GM18517 (cell line): ENCODE results near the gene PHKA2.

Experiments used
- ATAC-seq: cut with Tn5 transposase; IDR thresholded peaks from one replicate; pipeline ENCODE4 v1.9.1; 2021; ENCODE audit warnings: mild to moderate bottlenecking, moderate library complexity; ENCODE audit not compliant: unreplicated experiment

The PHKA2 gene

DNA sequence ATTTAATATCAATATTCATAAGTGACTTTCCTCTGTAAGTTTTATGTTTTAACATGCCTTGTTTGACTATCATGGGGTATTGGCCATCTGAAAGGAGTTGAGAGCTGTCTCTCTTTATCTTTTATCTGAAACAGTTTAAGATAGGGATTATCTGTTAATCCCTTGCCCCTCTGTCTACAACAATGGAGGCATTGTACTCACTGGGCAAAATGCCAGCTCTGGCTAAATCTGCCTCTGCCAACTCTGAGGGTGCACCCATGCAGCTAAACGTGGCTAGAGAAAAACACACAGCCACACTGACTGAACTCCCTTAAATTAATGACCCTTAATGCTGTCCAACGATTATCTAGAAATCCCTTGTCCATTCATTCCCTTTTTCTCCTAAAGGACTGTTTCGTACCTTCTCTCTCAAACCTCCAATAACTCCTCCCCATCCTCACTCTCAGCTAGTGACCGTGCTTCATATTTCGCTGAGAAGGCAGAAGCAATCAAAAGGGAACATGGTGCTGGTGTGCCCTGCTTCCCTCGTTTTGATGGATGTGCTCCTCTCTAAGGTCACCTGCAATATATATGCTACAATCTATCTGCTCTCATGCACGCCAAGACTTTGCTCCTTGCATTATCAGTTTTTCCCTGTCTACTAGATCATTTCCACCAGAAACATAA, 10.3 kb downstream of the PHKA2 start:
- no peak for ATAC-seq

DNA sequence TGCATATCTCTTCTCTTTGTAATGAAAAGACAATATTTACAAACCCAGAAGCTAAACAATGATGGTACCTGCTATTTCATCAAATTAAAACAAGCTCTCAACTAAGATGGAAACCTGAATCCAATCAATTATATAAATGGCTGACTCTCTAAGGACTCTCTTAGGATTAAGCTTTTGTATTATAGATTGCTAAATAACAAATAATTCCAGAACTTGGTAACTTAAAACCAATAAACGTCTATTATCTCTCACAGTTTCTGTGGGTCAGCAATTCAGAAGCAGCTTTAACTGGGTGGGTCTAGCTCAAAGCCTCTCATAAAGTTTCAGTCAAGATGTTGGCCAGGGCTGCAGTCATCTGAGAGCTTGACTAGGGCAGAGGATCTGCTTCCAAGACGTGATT, 12.4 kb downstream of the PHKA2 start:
- no peak for ATAC-seq

DNA sequence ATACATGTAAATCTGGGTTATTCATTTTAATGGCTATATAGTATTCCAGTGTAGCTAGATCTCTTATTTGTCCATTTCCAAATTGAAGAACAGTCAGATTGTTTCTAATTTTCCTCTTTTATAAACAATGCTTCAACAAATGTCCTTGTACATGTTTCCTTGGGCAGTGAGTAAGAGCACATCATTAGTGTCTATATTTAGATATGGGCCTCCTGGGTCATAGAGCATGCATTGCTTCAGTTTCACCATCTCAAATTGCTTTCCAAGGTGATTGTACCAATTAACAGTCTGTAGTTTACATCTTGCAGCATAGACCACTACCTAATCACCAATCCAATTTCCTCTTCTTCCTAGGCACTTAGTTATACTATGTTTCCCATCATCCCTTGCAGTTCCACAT, 13.4 kb downstream of the PHKA2 start:
- ATAC-seq, result no peak

DNA sequence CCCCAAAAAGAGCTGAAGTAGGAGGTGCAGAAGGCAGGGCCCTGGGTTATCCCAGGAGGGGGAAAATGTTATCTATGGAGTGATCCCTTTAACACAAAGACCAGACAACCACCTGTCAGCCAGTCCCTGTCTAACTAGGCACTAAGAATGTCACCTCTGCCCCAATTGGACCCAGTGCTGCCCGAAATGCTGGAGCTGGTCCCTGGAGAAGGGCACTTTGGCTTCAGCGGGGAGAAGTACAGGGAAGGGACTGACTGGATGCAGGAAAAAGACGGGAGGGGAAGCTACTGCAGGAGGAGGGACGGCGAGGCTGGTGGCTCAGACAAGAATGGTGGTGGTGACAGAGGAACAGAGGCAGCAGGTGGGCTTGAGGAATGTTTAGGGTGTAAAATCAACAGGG, 17.3 kb downstream of the PHKA2 start:
- no peak for ATAC-seq

DNA sequence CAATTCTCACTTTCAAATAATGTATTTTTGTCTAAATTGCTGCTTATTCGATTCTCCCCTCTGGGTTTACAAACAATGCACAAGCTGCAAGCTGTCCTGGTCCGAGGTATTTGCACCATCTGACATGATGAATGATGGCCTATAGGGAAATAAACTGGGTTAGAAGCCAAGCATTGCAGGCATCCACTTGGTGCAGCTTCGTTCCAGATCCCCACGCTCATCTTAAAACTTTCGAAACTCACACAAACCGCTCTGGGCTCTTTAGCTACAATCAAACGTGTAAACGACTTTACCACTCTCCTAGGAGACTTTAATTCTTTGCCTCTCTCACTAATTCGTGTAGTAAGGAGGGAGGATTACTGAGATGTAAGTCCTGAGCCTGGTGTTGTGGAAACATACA, 19.0 kb downstream of the PHKA2 start:
- ATAC-seq, result no peak

DNA sequence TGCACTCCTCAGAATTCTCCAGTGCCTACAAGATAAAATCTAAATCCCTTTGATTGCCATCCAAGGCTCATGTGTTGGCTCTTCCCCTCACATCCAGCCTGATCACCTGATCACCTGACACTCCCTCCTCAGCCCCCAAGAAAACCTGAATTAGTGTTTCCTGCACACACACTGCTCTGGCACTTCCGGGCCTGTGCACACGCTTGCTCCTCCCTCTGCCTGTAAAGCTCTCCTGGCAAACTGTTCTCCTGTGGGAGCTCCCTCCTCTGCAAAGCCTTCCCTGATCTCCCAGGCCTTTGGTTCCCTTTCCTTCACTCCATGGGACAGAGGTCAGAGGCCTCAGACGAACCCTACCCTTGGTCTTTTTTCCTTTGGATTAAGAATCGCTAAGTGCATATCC, 19.9 kb downstream of the PHKA2 start:
- ATAC-seq, result no peak

DNA sequence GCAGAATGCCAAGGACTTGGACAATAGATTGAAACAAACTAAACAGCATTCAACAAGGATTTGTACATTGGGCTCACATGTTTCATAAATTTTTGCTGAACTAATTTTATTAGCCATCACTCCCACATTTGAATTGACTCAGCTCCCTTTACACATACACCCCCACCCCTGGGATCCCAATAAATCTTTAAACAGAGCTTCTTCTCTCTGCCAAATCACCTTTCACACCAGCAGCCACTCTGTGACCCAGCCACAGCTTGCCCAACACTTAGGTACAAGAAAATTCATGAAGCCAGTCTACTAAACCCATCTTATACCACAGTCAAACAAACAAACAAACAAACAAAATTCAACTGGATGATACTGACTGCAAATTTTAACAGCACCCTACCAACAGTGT, 21.6 kb downstream of the PHKA2 start:
- ATAC-seq, result no peak

DNA sequence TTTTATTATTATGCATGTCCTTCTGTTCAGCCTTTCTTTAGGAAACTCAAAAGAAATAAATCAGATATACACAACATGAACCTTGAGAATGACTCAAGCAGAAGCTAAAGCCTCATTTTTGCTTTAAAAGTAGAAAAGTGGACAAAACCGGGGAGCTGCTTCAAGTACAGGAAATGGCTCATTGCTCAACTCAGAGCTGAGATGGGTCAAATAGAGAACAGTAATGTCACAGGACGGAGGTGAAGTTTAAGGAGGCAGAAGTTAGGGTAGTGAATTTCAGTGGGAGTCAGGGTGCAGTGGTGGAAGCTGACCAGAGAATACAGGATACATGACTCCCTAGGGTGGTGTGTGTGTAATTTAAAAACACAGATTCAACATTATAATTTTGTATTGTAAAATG, 22.2 kb downstream of the PHKA2 start:
- no peak for ATAC-seq

DNA sequence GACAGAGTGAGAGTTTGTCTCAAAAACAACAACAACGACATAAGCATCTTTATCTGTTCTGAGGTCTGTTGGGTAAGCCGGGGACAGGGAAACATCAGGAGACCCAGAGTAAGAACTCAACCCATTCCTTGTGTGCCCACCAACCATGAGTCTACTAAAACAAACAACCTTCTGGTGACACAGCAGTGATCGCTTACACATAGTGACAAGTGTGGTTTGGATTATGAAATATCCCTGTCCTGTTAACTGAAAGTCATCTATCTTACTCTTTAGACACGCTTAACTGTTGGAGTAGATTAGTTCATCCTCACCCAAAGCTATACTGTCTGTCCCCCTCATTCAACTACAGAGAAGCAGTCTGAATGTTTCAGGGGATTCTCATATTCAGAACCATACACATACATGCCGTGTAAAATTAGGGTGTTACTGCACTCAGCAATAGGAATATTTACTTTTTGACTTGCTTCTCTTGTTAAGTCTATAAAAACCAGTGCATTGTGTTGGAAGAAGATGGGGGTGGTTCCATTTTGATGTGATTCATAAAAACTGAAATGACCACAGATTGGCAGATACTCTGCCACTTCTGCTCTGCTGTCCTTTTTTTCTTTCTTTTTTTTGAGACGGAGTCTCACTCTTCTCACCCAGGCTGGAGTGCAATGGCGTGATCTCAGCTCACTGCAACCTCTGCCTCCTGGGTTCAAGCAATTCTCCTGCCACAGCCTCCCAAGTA, 27.4 kb downstream of the PHKA2 start:
- ATAC-seq, result no peak

DNA sequence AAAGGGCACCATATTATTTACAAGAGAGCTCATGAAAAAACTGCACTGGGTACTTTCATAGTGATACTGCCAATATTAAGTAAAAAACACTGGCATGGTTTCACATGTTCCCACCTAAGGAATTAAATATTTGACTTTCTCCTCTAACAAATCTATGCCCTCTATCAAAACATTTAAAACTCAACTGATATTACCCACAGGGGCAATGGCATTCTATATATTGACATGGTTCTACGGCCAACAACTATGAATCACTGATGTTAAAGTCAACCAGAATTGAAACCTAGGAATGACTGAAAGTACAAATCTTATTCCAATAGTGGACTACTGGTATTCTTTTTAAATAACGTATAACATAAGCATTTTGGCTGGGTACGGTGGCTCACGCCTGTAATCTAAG, 28.2 kb downstream of the PHKA2 start:
- ATAC-seq, result no peak

DNA sequence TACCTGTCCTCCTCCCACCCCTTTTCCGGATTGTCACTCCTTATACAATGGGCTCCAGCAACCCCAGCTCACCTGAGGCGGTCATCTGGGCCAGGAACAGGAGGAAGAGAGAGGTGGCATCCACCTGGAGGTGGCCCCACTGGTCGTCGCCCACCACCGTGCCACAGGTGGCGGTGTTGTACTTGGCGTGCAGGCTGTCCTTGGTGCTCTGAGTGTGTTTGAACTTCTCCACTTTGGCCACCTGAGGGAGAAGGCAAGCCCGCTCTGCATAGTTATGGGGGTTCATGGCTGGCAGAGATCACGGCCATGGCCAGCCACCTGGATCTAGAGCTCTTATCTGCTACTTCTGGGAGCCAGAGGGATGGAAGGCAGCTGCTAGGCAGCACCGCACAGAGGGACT, 32.9 kb downstream of the PHKA2 start:
- no peak for ATAC-seq

DNA sequence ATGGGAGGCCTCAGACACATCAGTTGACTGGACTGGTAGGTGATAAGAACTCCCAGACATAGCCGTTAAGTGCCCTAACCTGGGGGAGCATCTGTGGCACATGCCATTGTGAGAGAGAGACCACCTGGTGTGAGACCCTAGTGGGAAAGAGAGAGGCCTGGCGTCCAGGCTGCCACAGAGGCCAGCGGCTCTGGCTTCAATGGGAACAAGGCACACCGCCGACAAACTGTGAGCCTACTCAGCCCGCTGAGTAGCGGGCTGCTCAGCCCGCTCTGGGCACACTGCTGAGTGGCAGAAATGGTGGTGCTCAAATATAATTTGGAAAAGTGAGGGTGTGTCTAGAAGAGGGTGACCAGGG, 34.0 kb downstream of the PHKA2 start:
- no peak for ATAC-seq

DNA sequence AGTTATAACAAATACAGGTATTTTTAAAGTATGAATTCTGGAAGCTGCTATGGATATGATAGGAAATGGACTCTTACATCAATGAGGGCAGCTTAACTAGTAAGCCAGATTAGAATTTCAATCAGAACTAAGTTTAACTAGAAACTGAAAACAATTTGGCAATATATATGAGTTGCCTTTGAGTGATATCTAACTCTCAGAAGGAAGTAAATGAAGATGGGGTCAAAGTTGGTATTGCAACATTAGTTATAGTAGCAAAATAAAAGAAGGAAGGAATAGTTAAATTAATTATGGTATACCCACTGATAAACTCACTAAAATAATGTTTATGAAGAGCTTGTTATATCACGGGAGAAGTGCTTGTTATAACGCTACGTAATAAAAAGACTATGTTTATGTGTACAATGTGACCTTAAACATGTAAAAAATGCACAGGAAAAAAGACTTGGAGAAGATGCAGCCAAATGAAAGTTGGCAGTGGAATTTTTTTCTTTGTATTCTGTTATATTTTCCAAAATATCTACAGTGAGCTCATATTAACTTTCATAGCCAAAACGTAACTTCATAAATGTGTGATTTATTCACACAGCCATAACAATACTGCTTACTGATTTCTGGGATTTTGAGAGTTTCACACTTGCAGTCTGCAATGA, 34.5 kb downstream of the PHKA2 start:
- no peak for ATAC-seq

DNA sequence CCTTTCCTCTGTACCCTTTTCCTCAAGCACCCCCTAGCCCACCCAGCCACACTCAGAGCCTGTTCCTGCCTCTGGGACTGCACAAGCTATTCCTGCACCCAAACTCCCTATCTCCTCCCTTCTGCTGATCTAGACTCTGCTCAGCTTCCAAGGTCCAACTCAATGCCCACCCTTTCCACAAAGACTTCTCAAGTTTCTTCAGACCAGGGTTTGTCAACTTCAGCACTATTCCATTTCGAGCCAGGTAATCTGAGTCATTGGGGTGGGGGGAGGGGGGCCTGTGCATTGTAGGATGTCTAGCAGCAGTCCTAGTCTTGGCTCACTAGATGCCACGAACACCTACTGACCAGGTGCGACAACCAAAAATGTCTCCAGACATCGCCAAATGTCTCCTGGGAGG, 37.3 kb downstream of the PHKA2 start:
- no peak for ATAC-seq

DNA sequence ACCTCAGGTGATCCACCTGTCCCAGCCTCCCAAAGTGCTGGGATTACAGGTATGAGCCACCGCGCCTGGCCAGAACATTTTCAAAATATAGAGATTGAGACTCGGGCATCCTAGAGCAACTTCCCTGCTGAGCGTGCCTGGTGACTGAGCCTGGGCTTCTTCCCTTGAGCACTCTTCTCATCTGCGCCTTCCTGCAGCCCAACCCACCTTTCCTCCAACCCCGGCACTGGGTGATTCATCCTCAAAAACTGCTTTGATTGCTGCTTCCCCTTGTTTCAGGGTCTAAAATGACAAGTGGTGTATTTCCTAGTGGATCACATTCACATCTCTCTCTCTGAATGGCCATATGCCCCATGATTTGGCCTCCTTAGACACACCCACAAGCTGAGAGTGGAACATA, 37.8 kb downstream of the PHKA2 start:
- no peak for ATAC-seq

DNA sequence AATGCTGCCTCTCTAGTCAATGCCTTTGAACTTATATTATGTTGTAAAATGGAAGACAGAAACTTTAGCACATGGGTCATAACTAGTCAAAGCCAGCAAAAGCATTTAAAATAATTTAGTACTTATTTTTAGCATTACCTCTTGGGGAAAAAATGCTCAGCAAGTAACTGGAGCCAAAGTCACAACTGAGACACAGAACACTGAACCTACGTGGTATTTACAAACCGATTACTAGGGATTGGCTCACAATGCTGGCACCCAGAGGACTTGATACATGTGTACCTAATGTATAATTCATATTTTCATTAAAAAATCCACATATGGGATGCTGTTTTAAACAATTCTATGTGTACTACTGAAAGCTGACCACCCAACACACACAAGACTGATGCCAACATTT, 38.4 kb downstream of the PHKA2 start:
- no peak for ATAC-seq

DNA sequence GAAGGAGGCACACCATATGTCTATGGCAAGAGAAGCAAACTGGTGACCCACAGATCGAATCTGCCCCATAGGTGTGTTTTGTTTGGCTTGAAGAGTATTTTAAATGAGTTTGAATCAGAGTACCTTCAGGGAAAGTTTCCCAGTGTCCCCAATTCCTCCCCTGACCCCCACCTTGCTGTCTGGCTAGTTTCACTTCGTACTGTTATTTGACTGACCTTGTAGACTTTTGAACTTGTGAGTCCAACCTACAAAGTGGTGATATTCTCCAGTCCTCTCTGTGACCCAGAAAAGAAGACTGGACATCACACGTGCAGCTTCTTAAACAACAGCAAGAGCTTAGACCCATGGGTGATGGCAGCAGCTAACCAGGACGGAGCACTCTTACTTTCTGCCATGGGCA, 39.4 kb downstream of the PHKA2 start:
- ATAC-seq, result no peak

DNA sequence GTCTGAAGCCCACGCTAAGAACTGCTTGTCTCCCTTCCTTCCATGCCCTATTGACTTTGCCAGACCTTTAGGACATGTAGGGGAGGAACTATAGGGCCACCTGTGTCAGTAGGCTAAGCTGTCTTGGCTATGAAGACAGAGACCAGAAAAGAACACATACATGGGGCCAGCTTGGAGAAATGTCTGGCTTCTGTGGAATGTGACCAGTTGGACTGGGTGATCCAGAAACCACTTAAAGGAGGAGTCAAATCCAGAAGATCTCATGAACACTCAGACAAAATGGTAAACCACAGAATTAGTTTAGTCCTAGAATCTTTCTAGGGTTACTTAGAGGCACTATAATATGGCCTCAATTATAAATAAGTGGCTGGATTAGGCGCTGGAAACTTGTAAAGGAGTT, 42.0 kb downstream of the PHKA2 start:
- no peak for ATAC-seq

DNA sequence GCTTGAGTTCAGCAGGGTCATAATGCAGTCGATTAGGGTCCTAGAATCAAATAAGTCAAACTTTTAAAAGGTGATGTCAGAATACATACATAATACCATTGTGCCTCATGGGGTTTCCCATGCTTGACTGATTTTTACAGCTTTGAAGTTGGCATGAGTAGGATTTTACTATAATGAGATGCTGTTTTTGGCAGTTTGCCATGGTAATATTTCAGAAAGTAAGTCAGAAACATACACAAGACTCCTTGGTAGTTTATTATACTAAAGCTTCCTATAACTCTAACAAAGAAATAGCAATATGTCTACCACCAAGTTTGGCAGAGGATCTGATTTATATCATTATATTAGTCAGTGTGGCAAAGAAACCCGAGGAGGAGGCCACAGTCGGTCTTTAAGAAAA, 45.2 kb downstream of the PHKA2 start:
- no peak for ATAC-seq

DNA sequence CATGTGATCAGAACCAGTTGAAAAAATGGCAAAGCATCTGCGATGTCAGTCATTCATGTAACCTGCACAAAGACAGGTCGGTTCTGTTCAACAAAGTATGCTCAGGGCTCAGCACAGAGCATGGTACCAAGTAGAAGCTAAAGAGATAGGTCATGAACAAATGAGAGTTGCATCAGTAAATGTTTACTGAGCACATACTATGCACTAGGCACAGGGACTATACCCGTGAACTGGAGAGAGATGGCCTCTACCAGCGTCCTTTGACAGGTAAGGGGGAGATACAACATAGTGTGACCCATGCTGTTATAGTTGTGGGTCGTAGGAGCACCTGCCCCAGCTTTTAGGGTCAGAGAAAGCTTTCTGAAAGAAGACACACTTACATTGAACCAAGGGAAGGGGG, 46.7 kb downstream of the PHKA2 start:
- no peak for ATAC-seq

DNA sequence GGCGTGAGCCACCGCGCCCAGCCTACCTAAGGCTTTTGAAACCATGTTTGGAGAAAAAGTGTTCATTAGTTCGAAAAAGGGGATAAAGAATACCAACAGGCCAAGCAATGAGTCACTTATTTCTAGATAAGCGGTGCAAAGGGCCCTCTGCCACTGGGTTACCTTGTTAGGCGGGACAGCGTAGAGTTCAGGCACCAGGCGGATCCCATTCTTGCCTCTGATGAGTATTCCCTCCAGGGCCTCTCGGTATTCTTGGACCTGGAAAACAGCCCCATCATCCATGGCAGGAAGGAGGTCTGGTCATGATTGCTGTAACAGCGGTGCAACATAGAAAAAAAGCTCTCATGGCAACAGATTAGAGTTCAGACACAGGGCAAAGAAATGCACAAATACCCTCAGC, 48.0 kb downstream of the PHKA2 start:
- ATAC-seq, result no peak

DNA sequence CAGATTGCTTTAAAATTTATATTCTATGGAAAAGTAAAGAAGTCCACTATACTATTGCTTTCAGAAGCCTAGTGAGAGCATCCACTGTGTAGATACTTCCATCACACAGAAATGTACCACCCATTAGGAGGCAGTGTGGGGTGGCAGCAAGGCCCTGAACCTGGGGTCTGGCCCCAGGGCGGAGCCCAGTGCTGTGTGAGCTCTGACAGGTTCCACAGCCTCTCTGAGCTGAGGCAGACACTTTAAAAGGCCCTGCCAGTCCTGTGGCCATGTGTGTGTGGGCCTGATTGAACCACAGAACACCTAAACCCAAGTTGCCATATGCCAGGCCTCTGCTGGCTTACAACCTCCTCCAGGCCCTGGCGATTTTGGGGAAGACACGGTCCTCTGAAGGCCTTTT, 49.2 kb downstream of the PHKA2 start:
- ATAC-seq, result no peak

DNA sequence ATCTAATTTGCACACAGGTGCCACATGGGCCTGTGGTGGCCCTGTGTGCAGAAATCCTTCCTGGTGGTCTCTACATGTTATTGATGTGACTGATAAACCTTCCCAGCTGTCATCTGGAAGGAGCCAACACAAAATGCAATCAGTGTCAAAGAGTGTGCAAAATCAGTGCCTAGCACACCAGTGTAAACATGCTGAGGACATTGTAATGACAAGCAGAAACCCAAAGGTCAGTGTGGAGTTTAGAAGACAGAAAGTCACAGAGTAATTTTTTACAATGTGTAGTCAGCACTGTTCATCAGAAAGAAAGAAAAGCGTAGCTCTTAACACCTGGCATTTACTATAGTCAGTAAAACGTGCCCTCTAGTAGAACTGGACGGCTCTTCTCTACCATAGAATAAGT, 50.3 kb downstream of the PHKA2 start:
- ATAC-seq, result no peak
